Activated B cell treated with CpG ODN at 0.5 μM for 24 hours (primary cell): ENCODE measurements around the gene RNF10. TPM values are rescaled to one million over a fixed set of nuclear protein-coding genes. Genes with fewer than 3 reads are reported as not detected.

Experiments
- ATAC-seq: fragments of 200-7000 bp; cut with Tn5 transposase; one replicate; pipeline ENCODE4 v1.10.0; 2021; ENCODE audit warnings: low read depth, mild to moderate bottlenecking, moderate library complexity
- CTCF ChIA-PET: fragments of 350-600 bp; sonication (Branson Sonifier 250); formaldehyde crosslinking; loops from one replicate; lab custom pipeline; 2021; ENCODE audit warnings: antibody characterized with exemption; lab: Charles Lee
- POLR2A ChIA-PET: fragments of 350-600 bp; sonication (Branson Sonifier 250); formaldehyde crosslinking; loops from one replicate; lab custom pipeline; 2021; ENCODE audit warnings: antibody characterized with exemption; lab: Charles Lee
- DNase-seq: peaks from one replicate; pipeline ENCODE4 v3.0.0; 2022
- H3K27ac Mint-ChIP-seq: one replicate; pipeline ENCODE4 v1.8.0; 2020; ENCODE audit warnings: mixed read lengths
- H3K27me3 Mint-ChIP-seq: one replicate; pipeline ENCODE4 v1.8.0; 2021; ENCODE audit warnings: mixed read lengths
- H3K36me3 Mint-ChIP-seq: one replicate; pipeline ENCODE4 v1.8.0; 2021; ENCODE audit warnings: low read depth, mixed read lengths
- H3K4me1 Mint-ChIP-seq: one replicate; pipeline ENCODE4 v1.8.0; 2021; ENCODE audit warnings: mixed read lengths
- H3K4me3 Mint-ChIP-seq: one replicate; pipeline ENCODE4 v1.8.0; 2020; ENCODE audit warnings: mild to moderate bottlenecking, mixed read lengths
- H3K9me3 Mint-ChIP-seq: one replicate; pipeline ENCODE4 v1.8.0; 2020; ENCODE audit warnings: mixed read lengths
- CTCF ChIP-seq: fragments of 200-600 bp; IDR thresholded peaks from one replicate; pipeline ENCODE4 v1.8.0; 2022; ENCODE audit warnings: antibody characterized with exemption, mild to moderate bottlenecking
- intact Hi-C: fragments of 100-400 bp; cut with micrococcal nuclease; formaldehyde crosslinking; loops from one replicate; pipeline ENCODE4 v1.15.1; 2024
- total RNA-seq: library from RNA; stranded (reverse); gene quantifications from 2 replicates; pipeline ENCODE4 v1.2.3, GENCODE V29; 2022

RNF10 gene
- total RNA-seq, 1 donor from 2014 or later: 180 TPM

DNA sequence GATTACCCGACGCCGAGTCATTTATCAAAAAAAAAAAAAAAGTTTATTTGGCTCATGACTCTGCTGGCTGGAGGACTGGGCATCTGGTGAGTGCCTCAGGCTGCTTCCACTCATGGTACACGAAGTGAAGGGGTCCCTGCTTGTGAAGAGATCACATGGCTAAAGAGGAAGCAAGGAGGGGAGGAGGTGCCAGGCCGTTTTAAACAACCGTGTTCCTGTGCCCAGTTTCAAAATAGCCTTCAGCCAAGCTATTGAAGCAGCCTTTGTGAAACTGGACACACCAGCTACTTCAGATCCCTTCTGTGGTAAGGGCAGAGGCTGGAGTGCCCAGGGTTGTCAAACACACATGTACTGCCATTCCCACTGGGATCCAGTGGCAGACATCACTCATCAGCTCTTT lies 39.4 kb downstream of the RNF10 start:
- TF ChIP-seq CTCF: no peak
- Mint-ChIP-seq H3K4me1 (no peaks in the 10 kb centered on the region), H3K27me3 (no peaks in the 10 kb centered on the region), H3K27ac (no peak overlapping the region), H3K4me3 (no peak overlapping the region), H3K36me3 (peaks cover 95% of the 10 kb centered on the region), H3K9me3 (no peaks in the 10 kb centered on the region)
- CTCF ChIA-PET: interaction anchor here (1.1 kb wide), 1 partner anchor 9 kb away, joined by 3 read pairs; no protein-coding TSS in a partner anchor
- POLR2A ChIA-PET: no interaction called here
- DNase-seq (no peak), ATAC-seq (no peak)
- intact Hi-C loops: no loop called here

DNA sequence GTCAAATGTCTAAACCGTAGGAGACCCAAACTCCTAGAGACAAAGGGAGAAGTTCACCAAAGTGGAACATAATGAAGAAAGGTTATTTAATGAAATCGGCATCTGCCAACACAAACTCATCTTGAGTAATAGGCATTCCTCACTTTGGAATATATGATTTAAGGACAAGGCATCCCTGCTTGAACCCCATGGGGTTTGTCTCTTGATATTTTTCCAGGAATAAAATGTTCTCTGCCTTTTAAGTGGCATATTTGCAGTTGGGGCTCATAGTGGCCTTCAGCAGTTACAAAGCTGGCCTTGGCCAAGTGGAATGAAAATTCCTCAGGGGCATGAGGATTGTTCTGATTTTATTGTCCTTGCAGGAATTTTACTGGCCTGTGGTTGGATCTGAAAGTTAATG lies 40.0 kb downstream of the RNF10 start:
- H3K4me3 Mint-ChIP-seq: no peak overlapping the region
- ChIA-PET CTCF (interaction anchor here (1.0 to 1.1 kb wide), 2 partner anchors 9 kb away, joined by 3 read pairs; no protein-coding TSS in a partner anchor), POLR2A (no interaction called here)
- H3K27ac Mint-ChIP-seq: no peak overlapping the region
- TF ChIP-seq CTCF: no peak
- no peaks in the 10 kb centered on the region for H3K27me3 Mint-ChIP-seq
- no peaks in the 10 kb centered on the region for H3K9me3 Mint-ChIP-seq
- no peaks in the 10 kb centered on the region for H3K4me1 Mint-ChIP-seq
- H3K36me3 Mint-ChIP-seq: peaks cover 93% of the 10 kb centered on the region
- intact Hi-C loops: no loop called here
- no peak for DNase-seq
- no peak for ATAC-seq

- CTCF ChIA-PET: interaction anchor here (0.9 to 1.3 kb wide), 2 partner anchors 107 to 392 kb away, joined by 3 to 4 read pairs; no protein-coding TSS in a partner anchor
- intact Hi-C loops: no loop called here
- H3K36me3 Mint-ChIP-seq: peaks cover 59% of the 10 kb centered on the region
- H3K9me3 Mint-ChIP-seq: no peaks in the 10 kb centered on the region
- peaks cover 7% of the 10 kb centered on the region for H3K27me3 Mint-ChIP-seq
- H3K4me3 Mint-ChIP-seq: no peak overlapping the region
- TF ChIP-seq CTCF: no peak
- no peak for DNase-seq
- peaks cover 34% of the 10 kb centered on the region for H3K4me1 Mint-ChIP-seq
- no peak overlapping the region for H3K27ac Mint-ChIP-seq
- no peak for ATAC-seq
- POLR2A ChIA-PET: no interaction called here
Measured at GRCh38 chr12:120579179-120579578, 45.0 kb downstream of the RNF10 start.

- ChIA-PET POLR2A (interaction anchor here (0.6 to 1.8 kb wide), 22 partner anchors 9 to 1686 kb away, joined by 3 to 11 read pairs (median 4); partner anchors contain the start of genes C12orf43, COQ5, P2RX7 and RNF10), CTCF (interaction anchor here (0.6 to 4.9 kb wide), 18 partner anchors 9 to 537 kb away, joined by 3 to 31 read pairs (median 4); partner anchors contain the start of gene MLEC)
- Mint-ChIP-seq H3K27ac (peak within 1 kb of the TSS; percentile 86), H3K4me1 (peaks cover 38% of the 10 kb centered on the region), H3K36me3 (peaks cover 42% of the 10 kb centered on the region), H3K27me3 (peaks cover 10% of the 10 kb centered on the region), H3K9me3 (no peaks in the 10 kb centered on the region), H3K4me3 (peak within 1 kb of the TSS; percentile 98)
- DNase-seq (peak; percentile 84), ATAC-seq (peak; percentile 97)
- TF ChIP-seq CTCF: no peak
- intact Hi-C loops: loop anchor here (1.0 to 10.0 kb wide), 11 partner anchors 46 to 820 kb away; partner anchors contain the start of genes ACADS, DYNLL1, P2RX4 and RNF10
Measured at GRCh38 chr12:120580787-120581723, 46.9 kb downstream of the RNF10 start, which contains the start of gene POP5. Gene POP5 (minus strand): TSS chr12:120581402. CDS start chr12:120581362, 40 bp downstream.
